ENCODE measurements around the gene PHF24. TPM values are rescaled to one million over a fixed set of nuclear protein-coding genes. Genes with fewer than 3 reads are reported as not detected.

PHF24 gene
- total RNA-seq, 4 donors from 2014 or later: 0.16 to 0.27 TPM; not detected in 2

DNA sequence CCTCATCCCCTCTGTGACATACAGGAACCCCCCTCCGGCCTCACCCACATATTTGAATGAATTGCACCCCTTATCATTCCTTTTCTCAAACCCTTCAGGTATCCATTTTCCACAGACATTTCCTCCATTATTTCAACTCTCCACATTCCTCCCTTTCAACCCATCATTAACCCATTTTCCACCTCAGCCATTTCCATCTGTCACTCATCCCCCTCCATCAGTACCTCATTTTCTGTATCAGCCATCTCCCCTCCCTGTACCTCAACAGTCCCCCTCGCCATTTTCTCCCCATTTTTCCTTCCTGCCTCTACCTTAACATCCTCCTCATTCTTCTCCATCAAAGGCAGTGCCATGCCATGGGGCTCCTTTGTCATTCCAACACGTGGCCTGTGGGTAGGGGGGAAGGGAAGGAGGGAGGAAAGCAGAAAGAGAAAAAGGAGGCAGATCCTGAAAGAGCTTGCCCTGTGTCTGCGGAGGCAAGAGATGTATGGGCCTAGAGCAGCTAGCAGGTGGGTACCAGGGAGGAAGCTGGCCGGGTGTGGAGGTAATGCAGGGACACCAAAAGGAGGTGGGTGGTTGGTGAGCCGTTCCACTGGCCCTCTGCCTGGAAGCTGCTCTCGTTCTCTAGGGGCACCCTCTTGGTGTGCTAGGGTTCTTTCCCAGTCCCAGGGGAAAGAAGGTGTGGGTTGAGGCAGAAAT is 33.0 kb downstream of the PHF24 start:
- no peaks in the 10 kb centered on the region for H3K9me3 ChIP-seq
- H3K36me3 ChIP-seq: no peaks in the 10 kb centered on the region
- intact Hi-C loops (cut with DNase I; ENCODE audit: low total_unique reads): no loop called here
- peak overlapping the region; percentile 90 to 96 (median 94) for H3K27ac ChIP-seq
- 58 to 61% methylated on average over 4 to 7 of the region's 7 CpGs for WGBS, 2 donors (ENCODE audit: low coverage in 1 of 2)
- TF ChIP-seq EP300 (IDR thresholded peaks at IDR 0.05; ENCODE audit: low read depth): no peak
- no peak for TF ChIP-seq POLR2A (IDR thresholded peaks at IDR 0.05)
- TF ChIP-seq, protein P1, sequence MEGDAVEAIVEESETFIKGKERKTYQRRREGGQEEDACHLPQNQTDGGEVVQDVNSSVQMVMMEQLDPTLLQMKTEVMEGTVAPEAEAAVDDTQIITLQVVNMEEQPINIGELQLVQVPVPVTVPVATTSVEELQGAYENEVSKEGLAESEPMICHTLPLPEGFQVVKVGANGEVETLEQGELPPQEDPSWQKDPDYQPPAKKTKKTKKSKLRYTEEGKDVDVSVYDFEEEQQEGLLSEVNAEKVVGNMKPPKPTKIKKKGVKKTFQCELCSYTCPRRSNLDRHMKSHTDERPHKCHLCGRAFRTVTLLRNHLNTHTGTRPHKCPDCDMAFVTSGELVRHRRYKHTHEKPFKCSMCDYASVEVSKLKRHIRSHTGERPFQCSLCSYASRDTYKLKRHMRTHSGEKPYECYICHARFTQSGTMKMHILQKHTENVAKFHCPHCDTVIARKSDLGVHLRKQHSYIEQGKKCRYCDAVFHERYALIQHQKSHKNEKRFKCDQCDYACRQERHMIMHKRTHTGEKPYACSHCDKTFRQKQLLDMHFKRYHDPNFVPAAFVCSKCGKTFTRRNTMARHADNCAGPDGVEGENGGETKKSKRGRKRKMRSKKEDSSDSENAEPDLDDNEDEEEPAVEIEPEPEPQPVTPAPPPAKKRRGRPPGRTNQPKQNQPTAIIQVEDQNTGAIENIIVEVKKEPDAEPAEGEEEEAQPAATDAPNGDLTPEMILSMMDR (IDR thresholded peaks at IDR 0.05): no peak
- TF ChIP-seq POLR2AphosphoS5 (IDR thresholded peaks at IDR 0.05): no peak
- peak overlapping the region in 2 of 4 donors; percentile 89 to 92 for H3K4me3 ChIP-seq
- H3K4me1 ChIP-seq: peaks cover 22 to 59% (median 45%) of the 10 kb centered on the region in 4 donors
- no peak for DNase-seq
- in situ Hi-C loops (cut with MboI; ENCODE audit: low pct_ligation_motif_present in 1 of 4, low pct_unique_long_range_greater_than_20kb in 1 of 4, low sequenced_read_pairs in 3 of 4): loop anchor here in 2 of 4 donors (25.0 kb wide), 2 partner anchors 104 to 696 kb away; partner anchors contain the start of gene TPM2 (in 1 of the 2)
- H3K27me3 ChIP-seq: no peaks in the 10 kb centered on the region

DNA sequence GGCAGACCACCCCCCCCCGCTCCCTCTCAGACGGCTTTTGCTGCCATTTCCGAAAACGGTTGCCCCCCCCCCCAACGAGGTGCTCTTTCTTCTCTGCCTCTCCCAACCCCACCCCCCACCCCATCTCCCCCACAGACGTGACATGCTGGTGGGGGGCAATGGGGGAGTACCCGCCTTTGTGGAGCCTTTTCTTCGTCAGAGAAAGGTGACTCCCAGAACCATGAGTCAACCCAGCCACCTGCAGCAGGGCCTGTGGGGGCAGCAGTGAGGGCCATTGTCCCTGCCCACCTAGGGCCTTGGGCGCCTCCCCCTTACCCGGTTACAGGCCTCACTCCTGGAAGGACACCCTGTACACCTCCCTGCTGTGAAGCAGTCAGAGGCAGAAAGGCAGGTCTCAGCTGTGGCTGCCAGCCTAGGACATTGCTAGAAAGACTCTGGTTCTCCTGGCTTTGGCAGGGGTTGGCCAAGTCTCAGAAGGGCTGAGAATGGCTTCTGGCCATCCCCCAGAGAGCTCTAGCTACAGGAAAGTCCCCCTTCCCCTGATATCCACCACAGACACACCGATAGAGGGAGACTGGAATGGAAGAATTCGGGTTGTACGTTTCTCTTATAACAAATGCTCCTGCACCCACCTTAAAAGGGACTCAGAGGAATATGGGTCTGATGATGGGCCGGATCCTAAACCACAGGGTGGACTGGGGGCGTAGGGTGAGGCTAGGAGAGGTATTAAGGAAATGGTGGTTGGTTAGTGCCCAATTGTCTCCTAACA is 33.7 kb downstream of the PHF24 start:
- H3K4me1 ChIP-seq: peaks cover 22 to 59% (median 45%) of the 10 kb centered on the region in 4 donors
- no peaks in the 10 kb centered on the region for H3K9me3 ChIP-seq
- no peaks in the 10 kb centered on the region for H3K36me3 ChIP-seq
- H3K27ac ChIP-seq: peak overlapping the region; percentile 90 to 96 (median 94)
- intact Hi-C loops (cut with DNase I; ENCODE audit: low total_unique reads) (no loop called here), in situ Hi-C loops (cut with MboI; ENCODE audit: low pct_ligation_motif_present in 1 of 4, low pct_unique_long_range_greater_than_20kb in 1 of 4, low sequenced_read_pairs in 3 of 4) (loop anchor here in 2 of 4 donors (25.0 kb wide), 2 partner anchors 104 to 696 kb away; partner anchors contain the start of gene TPM2 (in 1 of the 2))
- TF ChIP-seq EP300 (IDR thresholded peaks at IDR 0.05; ENCODE audit: low read depth) (no peak), POLR2AphosphoS5 (IDR thresholded peaks at IDR 0.05) (no peak), POLR2A (IDR thresholded peaks at IDR 0.05) (no peak)
- TF ChIP-seq, protein P1 (IDR thresholded peaks at IDR 0.05): no peak
- no peaks in the 10 kb centered on the region for H3K27me3 ChIP-seq
- 56 to 100% methylated on average over 1 to 13 of the region's 15 CpGs for WGBS, 2 donors (ENCODE audit: low coverage in 1 of 2)
- no peak overlapping the region for H3K4me3 ChIP-seq
- no peak for DNase-seq

DNA sequence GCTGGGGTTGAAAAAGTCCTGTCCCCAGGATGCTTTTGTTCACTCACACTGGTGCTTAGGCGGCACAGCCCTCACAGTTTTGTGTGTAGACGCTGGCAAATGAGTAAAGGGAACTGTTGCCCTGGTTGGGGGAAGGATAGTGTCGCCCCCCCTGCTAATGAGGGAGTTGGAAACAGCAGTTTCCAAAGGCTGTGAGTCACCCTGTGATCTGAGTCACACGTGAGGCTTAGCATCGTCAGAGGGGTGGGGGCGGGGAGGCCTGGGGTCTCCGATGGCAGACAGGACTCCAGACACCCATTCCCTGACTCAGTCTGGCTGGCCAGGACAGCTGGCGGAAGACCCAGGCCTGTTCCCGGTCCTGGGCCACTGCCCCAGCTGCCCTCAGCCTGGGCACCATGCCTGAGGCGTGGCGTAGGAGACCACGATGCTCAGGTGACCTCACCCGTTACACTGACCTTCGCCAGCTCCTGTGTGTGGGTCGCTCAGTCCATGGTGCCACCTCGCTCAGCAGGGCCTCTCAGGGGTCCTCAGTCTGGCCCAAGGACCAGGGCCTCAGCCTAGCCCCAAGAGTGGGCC is 34.4 kb downstream of the PHF24 start:
- DNase-seq: peak; percentile 26
- Histone ChIP-seq H3K4me1 (peaks cover 22 to 59% (median 45%) of the 10 kb centered on the region in 4 donors), H3K27me3 (no peaks in the 10 kb centered on the region), H3K27ac (peak overlapping the region; percentile 90 to 96 (median 94)), H3K4me3 (no peak overlapping the region), H3K36me3 (no peaks in the 10 kb centered on the region), H3K9me3 (no peaks in the 10 kb centered on the region)
- in situ Hi-C loops (cut with MboI; ENCODE audit: low pct_ligation_motif_present in 1 of 4, low pct_unique_long_range_greater_than_20kb in 1 of 4, low sequenced_read_pairs in 3 of 4): loop anchor here in 2 of 4 donors (25.0 kb wide), 2 partner anchors 105 to 695 kb away; partner anchors contain the start of gene TPM2 (in 1 of the 2)
- peak in 2 of 3 donors; percentile 5 to 7 for TF ChIP-seq POLR2AphosphoS5 (IDR thresholded peaks at IDR 0.05)
- TF ChIP-seq POLR2A (IDR thresholded peaks at IDR 0.05): no peak
- no peak for TF ChIP-seq EP300 (IDR thresholded peaks at IDR 0.05; ENCODE audit: low read depth)
- TF ChIP-seq, protein P1 (IDR thresholded peaks at IDR 0.05): no peak
- intact Hi-C loops (cut with DNase I; ENCODE audit: low total_unique reads): no loop called here
- WGBS, 2 donors (ENCODE audit: low coverage in 1 of 2): 66% methylated on average over 16 of the region's 16 CpGs; no CpG with 5 or more reads in 1 of the 2 donors
